GM19238 (cell line): ENCODE measurements around the gene BUD23.

ENCODE experiments used
- DNase-seq: peaks from one replicate; pipeline ENCODE4 v3.0.0; 2011; ENCODE audit warnings: low spot score; ENCODE audit not compliant: insufficient read length

The BUD23 gene

DNA sequence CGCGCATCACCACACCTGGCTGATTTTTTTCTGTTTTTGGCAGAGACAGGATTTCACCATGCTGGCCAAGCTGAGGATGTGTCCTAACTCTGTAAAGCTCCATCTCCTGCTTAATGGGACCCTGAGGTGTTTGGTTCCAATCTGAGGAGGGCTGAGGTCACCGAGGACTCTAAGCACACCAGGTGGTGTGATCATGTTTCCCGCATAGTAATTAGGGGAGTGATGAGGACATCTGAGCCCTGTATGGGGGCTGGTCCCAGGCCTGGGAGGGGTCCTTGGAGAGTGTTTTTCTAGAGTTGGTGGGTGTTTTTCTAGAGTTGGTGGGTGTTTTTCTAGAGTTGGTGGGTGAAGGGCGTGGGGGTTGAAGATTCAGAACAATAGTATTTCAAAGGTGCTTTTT is 58.2 kb downstream of the BUD23 start:
- DNase-seq = no peak

DNA sequence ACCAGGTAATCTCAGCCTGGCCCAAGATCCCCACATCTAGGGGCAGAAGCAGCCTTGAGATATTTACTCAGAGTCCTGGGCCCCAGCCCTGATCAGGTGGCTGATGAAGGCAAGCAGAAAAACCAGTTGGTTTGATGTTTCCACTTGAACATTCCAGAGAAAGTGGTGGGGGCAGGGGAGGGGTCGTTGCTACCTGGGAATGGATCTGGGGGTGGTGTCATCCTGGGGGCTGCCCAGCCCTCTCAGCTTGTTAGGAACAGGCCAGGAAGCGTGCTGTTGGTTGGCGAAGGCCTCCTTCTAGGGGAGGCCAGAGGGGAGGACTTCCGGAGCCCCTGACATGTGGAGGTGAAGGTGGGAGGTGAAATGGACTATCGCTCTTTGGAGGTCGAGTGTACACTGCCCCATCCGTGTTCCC is 58.9 kb downstream of the BUD23 start:
- DNase-seq = no peak

DNA sequence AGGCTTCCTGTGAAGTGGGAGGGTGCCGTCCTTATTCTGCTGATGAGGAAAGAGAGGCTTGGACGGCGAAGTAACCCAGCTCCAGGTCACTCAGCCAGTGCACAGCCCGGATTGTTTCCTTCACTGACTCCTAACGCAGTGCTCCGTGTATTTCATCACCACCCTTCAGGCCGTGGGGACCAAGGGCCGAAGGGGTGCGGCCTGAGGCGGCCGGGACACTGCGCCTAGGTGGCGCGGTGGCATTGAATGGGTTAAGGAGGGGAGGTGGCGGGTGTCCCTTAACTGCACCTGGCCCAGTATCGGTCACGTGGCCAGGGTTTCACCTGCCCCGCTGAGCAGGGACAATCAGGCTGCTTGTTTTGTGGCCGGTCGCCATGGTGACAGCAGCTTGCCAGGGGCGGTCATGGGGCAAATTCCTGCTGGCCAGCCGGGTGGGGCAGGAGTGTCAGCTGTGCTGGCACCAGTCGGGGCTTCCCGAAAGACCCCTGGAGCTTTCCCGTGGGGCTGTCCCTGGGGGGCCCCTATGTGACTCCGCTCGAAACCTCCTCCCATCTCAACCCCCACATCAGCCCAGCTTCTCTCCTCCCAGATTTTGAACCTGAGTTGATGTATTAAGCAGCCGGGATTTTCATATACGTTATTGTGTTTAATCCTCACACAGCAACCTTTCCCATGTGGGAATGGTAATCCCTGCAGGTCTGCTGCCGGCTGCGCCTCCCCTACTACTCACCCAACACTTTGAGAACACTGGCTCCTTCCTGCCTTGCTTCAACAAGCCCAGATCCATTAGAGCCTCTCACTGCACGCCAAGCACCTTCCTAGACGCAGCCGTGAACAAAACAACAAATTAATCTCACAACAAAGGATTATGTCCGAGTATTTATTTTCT is 59.6 kb downstream of the BUD23 start:
- no peak for DNase-seq

DNA sequence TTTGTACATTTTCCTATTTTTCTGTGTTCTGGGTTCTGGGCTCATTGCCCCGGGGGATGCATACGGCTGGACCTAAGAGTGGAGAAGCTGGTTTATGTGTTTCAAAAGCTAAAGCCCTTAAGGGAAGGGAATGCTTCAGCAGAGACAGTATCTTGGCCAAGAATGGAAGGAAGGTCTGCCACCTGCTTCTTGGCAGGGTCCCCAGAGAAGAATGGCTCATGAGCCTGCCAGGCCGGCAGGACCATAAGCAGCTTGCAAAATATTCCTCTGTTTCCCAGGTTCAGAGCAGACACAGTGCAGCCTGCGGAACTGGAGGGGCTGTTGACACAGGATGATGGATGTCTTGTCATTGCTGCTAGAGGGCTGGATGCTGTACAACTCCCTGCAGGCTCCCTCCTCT is 63.0 kb downstream of the BUD23 start:
- no peak for DNase-seq
